ENCODE measurements around the gene TAOK2. TPM values are rescaled to one million over a fixed set of nuclear protein-coding genes. Genes with fewer than 3 reads are reported as not detected.
A peak's percentile ranks its signal among the peaks of the same experiment; 100 is the strongest.

TAOK2 gene
- total RNA-seq, 4 donors from 2014 or later = 28.4 to 70.0 (median 46.6) TPM

- Histone ChIP-seq H3K27ac (peak overlapping the region; percentile 96 to 98), H3K36me3 (no peaks in the 10 kb centered on the region), H3K4me3 (peak overlapping the region; percentile 93 to 96), H3K4me1 (peaks cover 0 to 8% of the 10 kb centered on the region in 2 donors), H3K27me3 (no peaks in the 10 kb centered on the region), H3K9me3 (no peaks in the 10 kb centered on the region)
- DNase-seq = peak; percentile 54 to 60
- TF ChIP-seq, protein P1, sequence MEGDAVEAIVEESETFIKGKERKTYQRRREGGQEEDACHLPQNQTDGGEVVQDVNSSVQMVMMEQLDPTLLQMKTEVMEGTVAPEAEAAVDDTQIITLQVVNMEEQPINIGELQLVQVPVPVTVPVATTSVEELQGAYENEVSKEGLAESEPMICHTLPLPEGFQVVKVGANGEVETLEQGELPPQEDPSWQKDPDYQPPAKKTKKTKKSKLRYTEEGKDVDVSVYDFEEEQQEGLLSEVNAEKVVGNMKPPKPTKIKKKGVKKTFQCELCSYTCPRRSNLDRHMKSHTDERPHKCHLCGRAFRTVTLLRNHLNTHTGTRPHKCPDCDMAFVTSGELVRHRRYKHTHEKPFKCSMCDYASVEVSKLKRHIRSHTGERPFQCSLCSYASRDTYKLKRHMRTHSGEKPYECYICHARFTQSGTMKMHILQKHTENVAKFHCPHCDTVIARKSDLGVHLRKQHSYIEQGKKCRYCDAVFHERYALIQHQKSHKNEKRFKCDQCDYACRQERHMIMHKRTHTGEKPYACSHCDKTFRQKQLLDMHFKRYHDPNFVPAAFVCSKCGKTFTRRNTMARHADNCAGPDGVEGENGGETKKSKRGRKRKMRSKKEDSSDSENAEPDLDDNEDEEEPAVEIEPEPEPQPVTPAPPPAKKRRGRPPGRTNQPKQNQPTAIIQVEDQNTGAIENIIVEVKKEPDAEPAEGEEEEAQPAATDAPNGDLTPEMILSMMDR (IDR thresholded peaks at IDR 0.05) = no peak
- no peak for TF ChIP-seq POLR2A (IDR thresholded peaks at IDR 0.05)
- intact Hi-C loops (cut with DNase I; ENCODE audit: low total_unique reads) = no loop called here
Observed at GRCh38 chr16:29994600-29995323, 21.1 kb downstream of the TAOK2 start.

- Histone ChIP-seq H3K4me1 (peaks cover 0 to 8% of the 10 kb centered on the region in 2 donors), H3K27me3 (no peaks in the 10 kb centered on the region), H3K36me3 (no peaks in the 10 kb centered on the region), H3K9me3 (no peaks in the 10 kb centered on the region), H3K4me3 (peak within 1 kb of the TSS; percentile 93 to 96), H3K27ac (peak within 1 kb of the TSS; percentile 96 to 98)
- TF ChIP-seq POLR2A (IDR thresholded peaks at IDR 0.05) = no peak
- TF ChIP-seq, protein P1 (IDR thresholded peaks at IDR 0.05) = peak in 1 of 4 experiments; percentile 5
- peak; percentile 86 to 89 for DNase-seq
- intact Hi-C loops (cut with DNase I; ENCODE audit: low total_unique reads) = no loop called here
Observed at GRCh38 chr16:29995324-29995910, 21.7 kb downstream of the TAOK2 start, which contains the start of gene HIRIP3. TSS of gene HIRIP3 (minus strand) at chr16:29995617. CDS start at chr16:29995605, 12 bp downstream.

- H3K27ac ChIP-seq = peak within 1 kb of the TSS; percentile 96 to 98
- no peaks in the 10 kb centered on the region for H3K9me3 ChIP-seq
- intact Hi-C loops (cut with DNase I; ENCODE audit: low total_unique reads) = no loop called here
- H3K4me3 ChIP-seq = peak within 1 kb of the TSS; percentile 93 to 96
- peak in 1 of 2 donors; percentile 60 for TF ChIP-seq POLR2A (IDR thresholded peaks at IDR 0.05)
- TF ChIP-seq, protein P1 (IDR thresholded peaks at IDR 0.05) = peak in 1 of 4 experiments; percentile 5
- H3K27me3 ChIP-seq = no peaks in the 10 kb centered on the region
- H3K36me3 ChIP-seq = no peaks in the 10 kb centered on the region
- DNase-seq = peak; percentile 97 to 99
- H3K4me1 ChIP-seq = peaks cover 0 to 8% of the 10 kb centered on the region in 2 donors
Observed at GRCh38 chr16:29995911-29996765, 22.5 kb downstream of the TAOK2 start, which contains the start of gene INO80E. TSS of gene INO80E (plus strand) at chr16:29996241. CDS start at chr16:29996311, 70 bp downstream.

GRCh38 chr16:29996766-29997250 lies 23.1 kb downstream of the TAOK2 start:
- DNase-seq = no peak
- Histone ChIP-seq H3K4me1 (peaks cover 0 to 8% of the 10 kb centered on the region in 2 donors), H3K36me3 (no peaks in the 10 kb centered on the region), H3K4me3 (peak overlapping the region; percentile 93 to 96), H3K27ac (peak overlapping the region; percentile 96 to 98), H3K9me3 (no peaks in the 10 kb centered on the region), H3K27me3 (no peaks in the 10 kb centered on the region)
- no peak for TF ChIP-seq POLR2A (IDR thresholded peaks at IDR 0.05)
- TF ChIP-seq, protein P1 (IDR thresholded peaks at IDR 0.05) = no peak
- intact Hi-C loops (cut with DNase I; ENCODE audit: low total_unique reads) = no loop called here

Measured in uterus (tissue), 4 donors.